HPDE6-E6E7 (cell line): ENCODE measurements around the gene FBXO48.
"Not testable (repeated sequence)": the region's sequence is repeated elsewhere in the genome, so short reads cannot be mapped to it uniquely, and the experiment has no call there.

Experiments
- DNase-seq: peaks from one replicate; pipeline ENCODE4 v3.0.0; 2011; ENCODE audit warnings: missing footprints; ENCODE audit errors: extremely low spot score

The FBXO48 gene

GRCh38 chr2:68467077-68467960 is at the start of gene FBXO48, which contains the start of gene APLF:
Gene FBXO48 (minus strand): TSS chr2:68467294. CDS start chr2:68465145, 2,149 bp downstream.
Gene APLF (plus strand): TSS chr2:68467585. CDS start chr2:68467732, 147 bp downstream.
- peak; percentile 94 for DNase-seq

GRCh38 chr2:68516051-68516955 is 49.2 kb upstream of the FBXO48 start:
- DNase-seq, result no peak

- no peak for DNase-seq
Measured at GRCh38 chr2:68514316-68514929, 47.3 kb upstream of the FBXO48 start.

- DNase-seq, result no peak
Measured at GRCh38 chr2:68512966-68513365, 45.9 kb upstream of the FBXO48 start.

GRCh38 chr2:68512326-68512725 is 45.2 kb upstream of the FBXO48 start:
- no peak for DNase-seq

- no peak for DNase-seq
Measured at GRCh38 chr2:68506170-68506569, 39.1 kb upstream of the FBXO48 start.

- no peak for DNase-seq
Measured at GRCh38 chr2:68505603-68506159, 38.6 kb upstream of the FBXO48 start.

GRCh38 chr2:68501768-68502167 is 34.7 kb upstream of the FBXO48 start:
- no peak for DNase-seq

GRCh38 chr2:68500649-68501048 is 33.6 kb upstream of the FBXO48 start:
- DNase-seq, result no peak

- DNase-seq, result no peak
Measured at GRCh38 chr2:68499133-68499532, 32.0 kb upstream of the FBXO48 start.

GRCh38 chr2:68491582-68491981 is 24.5 kb upstream of the FBXO48 start:
- no peak for DNase-seq

- DNase-seq, result no peak
Measured at GRCh38 chr2:68489282-68489681, 22.2 kb upstream of the FBXO48 start.

- not testable (repeated sequence) for DNase-seq
Measured at GRCh38 chr2:68488605-68489004, 21.5 kb upstream of the FBXO48 start.

- no peak for DNase-seq
Measured at GRCh38 chr2:68487773-68488355, 20.8 kb upstream of the FBXO48 start.

- DNase-seq, result no peak
Measured at GRCh38 chr2:68483011-68483410, 15.9 kb upstream of the FBXO48 start.

GRCh38 chr2:68482296-68482820 is 15.3 kb upstream of the FBXO48 start:
- DNase-seq, result no peak

- DNase-seq, result no peak
Measured at GRCh38 chr2:68478688-68479087, 11.6 kb upstream of the FBXO48 start.

- no peak for DNase-seq
Measured at GRCh38 chr2:68476454-68476853, 9.4 kb upstream of the FBXO48 start.

GRCh38 chr2:68475576-68475975 is 8.5 kb upstream of the FBXO48 start:
- no peak for DNase-seq

- DNase-seq, result no peak
Measured at GRCh38 chr2:68475110-68475509, 8.0 kb upstream of the FBXO48 start.

GRCh38 chr2:68472796-68473414 is 5.8 kb upstream of the FBXO48 start:
- DNase-seq, result no peak
